GM18508 (cell line): ENCODE measurements around the gene XBP1.
"Not testable (repeated sequence)": the region's sequence is repeated elsewhere in the genome, so short reads cannot be mapped to it uniquely, and the experiment has no call there.

Source experiments
- ATAC-seq: cut with Tn5 transposase; IDR thresholded peaks from one replicate; pipeline ENCODE4 v1.9.1; 2021; ENCODE audit warnings: moderate number of reproducible peaks; ENCODE audit not compliant: insufficient read depth, unreplicated experiment

Gene XBP1

DNA sequence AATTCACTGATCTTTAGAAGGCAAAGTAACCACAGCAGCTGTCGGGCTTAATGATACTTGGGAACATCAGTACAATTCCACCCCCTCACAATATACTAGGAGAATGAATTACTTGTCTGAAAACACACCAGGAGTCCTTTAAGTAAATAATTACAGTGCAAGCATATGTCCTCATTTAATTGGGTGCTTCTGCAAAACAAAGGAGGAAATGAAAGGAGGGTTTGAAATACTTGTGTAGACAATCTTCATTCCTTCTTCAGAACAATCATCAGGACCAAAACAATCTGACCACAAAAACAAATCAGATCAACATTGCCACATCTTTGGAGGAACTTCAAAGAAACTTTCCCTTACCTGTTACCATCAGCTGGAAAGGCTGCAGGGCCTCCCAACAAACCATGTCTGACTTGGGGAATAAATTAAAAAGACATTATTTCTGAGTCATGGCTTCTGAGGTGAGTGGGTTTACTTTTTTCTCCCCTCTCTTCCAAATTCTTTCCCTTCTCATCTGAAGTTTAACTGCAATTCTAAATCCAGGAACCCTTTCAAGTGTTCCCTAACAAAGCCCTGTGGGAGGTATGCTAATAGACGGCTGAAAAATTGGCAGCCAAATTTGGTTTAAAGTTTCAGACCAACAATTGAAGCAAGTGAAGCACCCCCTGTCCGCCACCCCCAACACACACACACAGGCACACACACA is 40.4 kb downstream of the XBP1 start:
- ATAC-seq: no peak

DNA sequence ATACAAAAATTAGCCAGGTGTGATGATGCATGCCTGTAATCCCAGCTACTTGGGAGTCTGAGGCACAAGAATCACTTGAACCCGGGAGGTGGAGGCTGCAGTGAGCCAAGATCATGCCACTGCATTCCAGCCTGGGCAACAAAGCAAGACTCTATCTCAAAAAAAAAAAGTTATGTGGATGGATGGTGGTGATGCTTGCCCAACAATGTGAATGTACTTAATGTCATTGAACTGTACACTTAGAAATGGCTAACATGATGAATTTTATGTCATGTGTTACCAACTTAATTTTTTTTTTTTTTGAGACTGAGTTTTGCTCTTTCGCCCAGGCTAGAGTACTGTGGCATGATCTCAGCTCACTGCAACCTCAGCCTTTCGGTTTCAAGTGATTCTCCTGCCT is 45.9 kb downstream of the XBP1 start:
- not testable (repeated sequence) for ATAC-seq

DNA sequence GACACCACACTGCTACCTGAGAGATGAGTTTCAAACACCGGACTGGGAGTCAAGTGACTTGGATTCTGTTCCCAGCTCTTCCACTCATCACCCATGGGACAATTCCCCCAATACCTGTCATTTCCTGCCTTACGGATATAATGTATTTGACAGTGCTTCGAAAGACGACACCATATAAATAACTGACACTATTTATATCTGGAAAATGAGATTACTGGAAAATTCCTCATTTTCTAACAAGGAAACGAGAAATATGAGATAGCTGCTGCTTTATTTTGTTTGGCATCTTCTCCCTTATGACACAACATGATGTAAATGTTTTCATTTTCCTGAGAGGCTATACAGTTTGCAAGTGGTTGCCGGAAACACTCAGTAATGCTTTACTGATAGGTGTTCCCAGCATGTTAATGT is 49.9 kb downstream of the XBP1 start:
- ATAC-seq: no peak
